T-helper 17 cell (primary cell): ENCODE results near the gene UVRAG. TPM values are rescaled to one million over a fixed set of nuclear protein-coding genes. Genes with fewer than 3 reads are reported as not detected.

Experiments used
- ATAC-seq: fragments of 150-1000 bp; cut with Tn5 transposase; 2 replicates; pipeline ENCODE4 v1.10.0; 2021; ENCODE audit warnings: mild to moderate bottlenecking, moderate library complexity
- DNase-seq, 3 donors: peaks; one replicate each; pipeline versions ENCODE4 v3.0.0 to v3.0.0-alpha.2; 2020 to 2021
- H3K9me3 ChIP-seq: one replicate; pipeline ENCODE4 v1.7.0; 2013; ENCODE audit warnings: low read length, mild to moderate bottlenecking; ENCODE audit not compliant: control insufficient read depth, poor library complexity, severe bottlenecking
- H3K27ac Mint-ChIP-seq: one replicate; pipeline ENCODE4 v1.8.0; 2022; ENCODE audit warnings: mild to moderate bottlenecking, moderate library complexity, mixed read lengths
- H3K27me3 Mint-ChIP-seq: one replicate; pipeline ENCODE4 v1.8.0; 2022; ENCODE audit warnings: mixed read lengths
- H3K36me3 Mint-ChIP-seq: one replicate; pipeline ENCODE4 v1.8.0; 2022; ENCODE audit warnings: low read depth, mixed read lengths
- H3K4me1 Mint-ChIP-seq: one replicate; pipeline ENCODE4 v1.8.0; 2022; ENCODE audit warnings: mild to moderate bottlenecking, mixed read lengths
- H3K4me3 Mint-ChIP-seq: one replicate; pipeline ENCODE4 v1.8.0; 2022; ENCODE audit warnings: mild to moderate bottlenecking, moderate library complexity, mixed read lengths
- total RNA-seq, 4 donors: library from RNA in 2 of 4; stranded (reverse) in 2 of 4; gene quantifications; one replicate each; pipeline ENCODE4 v1.2.3 and lab custom pipeline; 2022 to 2026

Gene UVRAG
- total RNA-seq, 2 donors from 2014 or later, result 25.2 to 29.8 TPM

GRCh38 chr11:76157891-76158290, 342.9 kb downstream of the UVRAG start:
- H3K4me3 Mint-ChIP-seq, result no peak overlapping the region
- H3K27me3 Mint-ChIP-seq, result peaks cover 38% of the 10 kb centered on the region
- no peaks in the 10 kb centered on the region for H3K9me3 ChIP-seq
- no peak for DNase-seq
- no peaks in the 10 kb centered on the region for H3K36me3 Mint-ChIP-seq
- ATAC-seq, result no peak
- no peak overlapping the region for H3K27ac Mint-ChIP-seq
- peaks cover 5% of the 10 kb centered on the region for H3K4me1 Mint-ChIP-seq

- Mint-ChIP-seq H3K27ac (no peak overlapping the region), H3K27me3 (peaks cover 32% of the 10 kb centered on the region), H3K4me1 (no peaks in the 10 kb centered on the region), H3K36me3 (no peaks in the 10 kb centered on the region), H3K4me3 (no peak overlapping the region)
- no peaks in the 10 kb centered on the region for H3K9me3 ChIP-seq
- ATAC-seq (no peak), DNase-seq (no peak)
Observed at GRCh38 chr11:76158394-76159302, 343.6 kb downstream of the UVRAG start.

- Mint-ChIP-seq H3K4me1 (no peaks in the 10 kb centered on the region), H3K27ac (no peak overlapping the region), H3K27me3 (peaks cover 31% of the 10 kb centered on the region), H3K36me3 (no peaks in the 10 kb centered on the region), H3K4me3 (no peak overlapping the region)
- no peaks in the 10 kb centered on the region for H3K9me3 ChIP-seq
- DNase-seq (no peak), ATAC-seq (no peak)
Observed at GRCh38 chr11:76159303-76159937, 344.4 kb downstream of the UVRAG start.

GRCh38 chr11:76159983-76160661, 345.1 kb downstream of the UVRAG start:
- ATAC-seq, result no peak
- Mint-ChIP-seq H3K4me3 (no peak overlapping the region), H3K27ac (no peak overlapping the region), H3K27me3 (peaks cover 24% of the 10 kb centered on the region), H3K4me1 (no peaks in the 10 kb centered on the region), H3K36me3 (no peaks in the 10 kb centered on the region)
- DNase-seq, result no peak
- no peaks in the 10 kb centered on the region for H3K9me3 ChIP-seq

GRCh38 chr11:76160856-76161255, 345.8 kb downstream of the UVRAG start:
- Mint-ChIP-seq H3K27me3 (peaks cover 20% of the 10 kb centered on the region), H3K4me1 (no peaks in the 10 kb centered on the region), H3K36me3 (no peaks in the 10 kb centered on the region), H3K27ac (no peak overlapping the region), H3K4me3 (no peak overlapping the region)
- no peak for DNase-seq
- no peaks in the 10 kb centered on the region for H3K9me3 ChIP-seq
- no peak for ATAC-seq

- peaks cover 14% of the 10 kb centered on the region for H3K27me3 Mint-ChIP-seq
Observed at GRCh38 chr11:76161261-76161961, 346.4 kb downstream of the UVRAG start.

GRCh38 chr11:76162336-76163288, 347.6 kb downstream of the UVRAG start:
- ATAC-seq (no peak), DNase-seq (no peak)
- no peaks in the 10 kb centered on the region for H3K4me1 Mint-ChIP-seq
- H3K9me3 ChIP-seq, result no peaks in the 10 kb centered on the region
- no peak overlapping the region for H3K4me3 Mint-ChIP-seq
- H3K27ac Mint-ChIP-seq, result no peak overlapping the region
- H3K27me3 Mint-ChIP-seq, result peaks cover 11% of the 10 kb centered on the region
- no peaks in the 10 kb centered on the region for H3K36me3 Mint-ChIP-seq

More at GRCh38 chr11:76161261-76161961, 346.4 kb downstream of the UVRAG start:
- no peak for DNase-seq
- no peak overlapping the region for H3K27ac Mint-ChIP-seq
- H3K9me3 ChIP-seq, result no peaks in the 10 kb centered on the region
- no peaks in the 10 kb centered on the region for H3K36me3 Mint-ChIP-seq
- no peak for ATAC-seq
- H3K4me1 Mint-ChIP-seq, result no peaks in the 10 kb centered on the region
- H3K4me3 Mint-ChIP-seq, result no peak overlapping the region

- Mint-ChIP-seq H3K4me1 (no peaks in the 10 kb centered on the region), H3K4me3 (no peak overlapping the region), H3K36me3 (no peaks in the 10 kb centered on the region), H3K27me3 (peaks cover 11% of the 10 kb centered on the region), H3K27ac (no peak overlapping the region)
- DNase-seq, result no peak
- H3K9me3 ChIP-seq, result no peaks in the 10 kb centered on the region
- ATAC-seq, result no peak
Observed at GRCh38 chr11:76163289-76163880, 348.4 kb downstream of the UVRAG start.

- Mint-ChIP-seq H3K36me3 (no peaks in the 10 kb centered on the region), H3K27ac (no peak overlapping the region), H3K4me3 (no peak overlapping the region), H3K4me1 (no peaks in the 10 kb centered on the region), H3K27me3 (peaks cover 11% of the 10 kb centered on the region)
- DNase-seq (no peak), ATAC-seq (no peak)
- H3K9me3 ChIP-seq, result no peaks in the 10 kb centered on the region
Observed at GRCh38 chr11:76164081-76164480, 349.1 kb downstream of the UVRAG start.

GRCh38 chr11:76164861-76165751, 350.1 kb downstream of the UVRAG start:
- no peaks in the 10 kb centered on the region for H3K9me3 ChIP-seq
- no peak for ATAC-seq
- no peak for DNase-seq
- Mint-ChIP-seq H3K36me3 (no peaks in the 10 kb centered on the region), H3K4me3 (no peak overlapping the region), H3K27me3 (peaks cover 11% of the 10 kb centered on the region), H3K27ac (no peak overlapping the region), H3K4me1 (no peaks in the 10 kb centered on the region)

- H3K27me3 Mint-ChIP-seq, result peaks cover 11% of the 10 kb centered on the region
- no peak for DNase-seq
- no peaks in the 10 kb centered on the region for H3K36me3 Mint-ChIP-seq
- H3K27ac Mint-ChIP-seq, result no peak overlapping the region
- H3K4me3 Mint-ChIP-seq, result no peak overlapping the region
- no peaks in the 10 kb centered on the region for H3K9me3 ChIP-seq
- H3K4me1 Mint-ChIP-seq, result no peaks in the 10 kb centered on the region
- no peak for ATAC-seq
Observed at GRCh38 chr11:76166314-76166713, 351.3 kb downstream of the UVRAG start.
